Stimulated activated CD8-positive, alpha-beta memory T cell treated with anti-CD3 and anti-CD28 coated beads, Interleukin-12 subunit alpha, Interleukin-12 subunit beta, amount 100 ng/mL, for 1 hour (primary cell): ENCODE data around the gene OSBPL3.
A peak's percentile ranks its signal among the peaks of the same experiment; 100 is the strongest.
"Not testable (repeated sequence)": the region's sequence is repeated elsewhere in the genome, so short reads cannot be mapped to it uniquely, and the experiment has no call there.

Source experiments
- DNase-seq: peaks from one replicate; pipeline ENCODE4 v3.0.0-alpha.2; 2020; ENCODE audit warnings: low read depth

OSBPL3 gene

DNA sequence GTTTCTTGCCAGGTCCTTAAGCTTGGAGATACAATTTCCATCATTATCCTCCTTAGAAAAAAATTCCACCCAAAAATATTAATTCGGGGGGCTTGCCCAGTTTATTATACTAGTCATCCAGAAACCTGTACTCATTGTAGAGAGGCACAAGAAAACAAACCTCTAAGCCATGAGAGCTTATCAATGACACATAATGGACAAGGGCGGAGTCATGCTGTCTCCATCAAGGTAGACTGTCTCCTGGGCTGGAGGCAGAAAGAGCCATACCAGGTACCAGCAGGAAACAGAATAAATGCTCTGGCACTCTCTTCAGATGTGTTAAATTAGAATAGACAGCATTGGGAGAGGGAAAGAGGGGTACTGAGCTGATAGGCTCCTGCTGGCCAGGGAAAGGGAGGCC lies 153.0 kb downstream of the OSBPL3 start:
- no peak for DNase-seq

DNA sequence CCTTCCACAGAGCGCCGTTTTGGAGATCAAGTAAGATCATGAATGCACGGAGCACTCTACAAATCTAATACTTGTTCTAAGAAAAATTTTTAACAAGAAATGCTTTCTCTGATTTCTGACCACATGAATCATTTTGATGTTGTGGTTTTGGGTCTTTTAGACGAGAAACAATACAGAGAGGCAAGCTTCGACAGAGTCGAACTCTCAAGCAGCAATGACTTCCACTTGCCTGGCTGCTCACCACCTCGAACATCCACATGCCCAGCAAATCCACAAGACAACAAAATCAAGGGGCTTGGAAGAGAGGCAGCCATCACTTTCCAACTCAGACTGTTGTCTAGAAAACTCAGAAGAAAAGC lies 153.3 kb downstream of the OSBPL3 start:
- DNase-seq, result no peak

DNA sequence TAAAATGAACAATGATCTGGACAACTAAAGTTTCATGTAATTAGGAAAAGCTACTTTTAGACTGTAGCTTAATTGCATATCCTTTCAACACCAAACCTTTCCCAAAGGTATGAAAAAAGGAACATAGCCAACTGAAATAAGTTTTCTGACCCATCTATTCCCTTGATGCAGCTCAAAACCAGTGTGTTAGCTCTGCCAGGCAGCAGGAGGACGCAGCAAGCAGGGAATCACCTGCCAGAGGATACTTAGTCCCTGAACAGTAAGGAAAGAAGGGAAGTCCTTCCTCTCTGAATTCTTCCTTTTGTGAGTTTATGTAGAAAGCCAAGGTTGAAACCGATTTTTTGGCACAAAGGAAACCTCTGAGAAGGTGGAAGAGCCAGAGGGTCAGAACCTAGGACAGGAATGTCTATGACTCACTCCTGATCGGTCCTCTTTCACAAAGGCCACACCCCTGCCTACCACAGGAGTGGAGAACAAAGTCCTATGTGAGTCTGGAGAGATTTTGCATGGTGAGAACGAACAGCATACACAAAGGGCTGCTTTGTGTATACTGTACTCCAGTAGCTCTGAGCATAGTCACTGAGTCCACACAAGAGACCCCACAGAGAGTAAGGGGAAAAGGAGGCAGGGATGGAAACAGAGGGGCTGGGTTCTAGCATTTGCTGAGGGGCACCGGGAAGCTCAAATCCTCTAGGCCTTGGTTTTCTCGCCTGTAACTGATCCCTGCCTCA lies 153.9 kb downstream of the OSBPL3 start:
- no peak for DNase-seq

DNA sequence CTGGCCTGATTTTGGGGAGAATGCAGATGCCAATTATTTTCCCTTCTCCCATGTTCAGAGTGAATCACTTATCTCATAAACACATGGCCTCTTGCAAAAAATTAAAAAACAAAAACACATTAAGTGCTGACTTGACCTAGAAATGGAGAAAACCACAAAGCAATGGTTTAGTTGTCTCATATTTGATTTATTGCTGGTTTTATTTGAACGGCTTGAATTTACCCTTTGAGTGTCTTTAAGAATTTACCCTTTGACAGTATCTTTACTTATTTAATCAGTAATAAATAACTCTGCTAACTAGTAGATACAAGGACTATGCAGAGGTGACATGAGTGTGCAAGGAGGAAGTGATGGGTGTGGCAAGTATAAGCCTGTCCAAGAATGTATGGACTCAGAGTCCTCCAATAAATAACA lies 154.6 kb downstream of the OSBPL3 start:
- DNase-seq, result no peak

DNA sequence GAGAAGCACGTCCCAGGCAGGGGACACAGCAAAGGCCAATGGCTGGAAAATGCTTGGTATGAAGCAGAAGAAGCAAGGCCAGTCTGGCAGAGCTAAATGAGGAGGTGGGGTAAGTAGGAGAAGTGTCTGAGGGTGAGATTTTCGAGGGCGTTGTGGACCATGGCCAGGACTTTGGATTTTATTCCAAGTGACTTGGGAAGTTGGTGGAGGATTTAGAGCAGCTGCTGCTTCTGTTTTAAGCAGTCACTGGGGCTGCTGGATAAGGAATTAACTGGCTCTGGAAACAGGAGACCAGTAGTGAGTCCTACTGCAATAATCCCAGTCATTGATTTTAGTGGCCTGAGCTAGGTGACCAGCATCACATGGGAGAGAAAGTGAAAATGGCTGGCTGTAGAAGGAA lies 155.1 kb downstream of the OSBPL3 start:
- no peak for DNase-seq

DNA sequence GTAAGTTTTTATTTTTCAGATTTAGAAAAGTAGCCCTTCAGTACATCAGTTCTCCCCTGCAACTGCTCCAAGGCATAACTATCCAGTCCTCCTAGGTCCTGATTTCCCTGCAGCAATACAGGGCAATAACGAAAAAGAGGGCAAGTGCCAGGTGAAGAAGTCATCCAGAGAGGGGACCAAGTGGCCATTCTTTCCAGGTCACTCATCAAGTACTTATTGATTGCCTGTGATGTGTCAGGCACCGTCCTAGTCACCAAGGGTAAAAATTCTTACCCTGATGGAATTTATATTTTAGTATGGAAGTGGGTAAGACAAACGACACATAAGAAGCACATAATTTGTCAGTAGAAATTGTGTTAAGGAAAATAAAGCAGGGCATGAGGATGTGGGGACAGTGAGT lies 155.6 kb downstream of the OSBPL3 start:
- DNase-seq, result no peak

DNA sequence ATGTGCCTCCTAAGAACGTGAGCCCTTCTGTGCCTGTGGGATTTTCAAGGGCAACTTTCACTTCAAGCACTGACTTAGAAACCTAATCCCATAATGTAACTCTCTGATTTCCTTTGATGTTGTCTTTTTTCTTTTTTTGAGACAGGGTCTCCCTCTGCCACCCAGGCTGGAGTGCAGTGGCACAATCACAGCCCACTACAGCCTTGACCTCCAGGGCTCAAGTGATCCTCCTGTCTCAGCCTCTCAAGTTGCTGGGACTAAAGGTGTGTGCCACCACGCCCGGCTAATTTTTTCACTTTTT lies 158.3 kb downstream of the OSBPL3 start:
- no peak for DNase-seq

DNA sequence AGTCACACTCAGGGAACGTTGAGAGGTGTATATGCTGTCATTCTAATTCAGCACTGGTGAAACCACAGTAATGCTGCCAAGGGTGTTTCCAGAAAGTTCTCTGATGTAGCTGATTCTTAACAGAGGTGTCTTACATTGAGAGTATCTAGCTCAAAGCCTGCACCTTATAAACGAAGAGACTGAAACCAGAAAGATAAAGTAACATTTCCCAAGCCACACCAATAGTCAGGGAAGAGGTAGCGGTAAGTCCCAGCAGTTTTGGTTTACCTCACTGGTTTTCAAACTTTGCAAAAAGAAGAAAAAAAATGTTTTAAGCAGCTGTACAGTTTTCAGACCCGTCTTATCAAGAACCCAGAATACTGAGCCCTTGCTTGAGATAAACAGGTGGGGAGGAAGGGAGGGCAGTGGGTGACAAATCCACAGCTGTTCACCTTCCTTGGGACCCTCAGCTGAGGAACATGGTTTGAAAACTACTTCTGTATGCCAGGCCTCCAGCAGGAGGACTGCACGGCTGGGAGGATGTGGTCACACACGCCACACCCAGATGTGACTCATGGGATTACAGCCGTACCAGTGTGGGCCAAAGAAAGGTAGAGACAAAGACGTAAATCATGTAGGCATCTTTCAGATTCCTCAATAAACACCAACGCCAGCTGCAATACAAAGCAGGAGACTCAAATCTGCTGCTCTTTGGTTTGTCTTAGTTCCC lies 158.8 kb downstream of the OSBPL3 start:
- DNase-seq, result peak; percentile 72

DNA sequence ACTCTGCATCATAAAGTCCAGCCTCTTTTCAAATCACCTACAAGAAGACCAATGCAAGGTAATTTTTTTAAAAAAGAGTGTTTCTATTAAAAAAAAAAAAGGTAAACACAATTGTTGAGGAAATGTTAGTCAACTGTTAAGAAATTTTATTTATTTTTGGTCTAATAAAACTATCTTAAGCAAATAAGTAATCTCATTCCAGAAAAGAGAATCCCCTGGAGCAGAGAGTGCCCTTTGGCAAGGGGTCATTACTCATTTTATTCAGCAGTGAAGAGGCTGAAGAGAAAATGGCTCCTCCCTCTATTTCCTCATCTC lies 159.3 kb downstream of the OSBPL3 start:
- DNase-seq, result no peak

DNA sequence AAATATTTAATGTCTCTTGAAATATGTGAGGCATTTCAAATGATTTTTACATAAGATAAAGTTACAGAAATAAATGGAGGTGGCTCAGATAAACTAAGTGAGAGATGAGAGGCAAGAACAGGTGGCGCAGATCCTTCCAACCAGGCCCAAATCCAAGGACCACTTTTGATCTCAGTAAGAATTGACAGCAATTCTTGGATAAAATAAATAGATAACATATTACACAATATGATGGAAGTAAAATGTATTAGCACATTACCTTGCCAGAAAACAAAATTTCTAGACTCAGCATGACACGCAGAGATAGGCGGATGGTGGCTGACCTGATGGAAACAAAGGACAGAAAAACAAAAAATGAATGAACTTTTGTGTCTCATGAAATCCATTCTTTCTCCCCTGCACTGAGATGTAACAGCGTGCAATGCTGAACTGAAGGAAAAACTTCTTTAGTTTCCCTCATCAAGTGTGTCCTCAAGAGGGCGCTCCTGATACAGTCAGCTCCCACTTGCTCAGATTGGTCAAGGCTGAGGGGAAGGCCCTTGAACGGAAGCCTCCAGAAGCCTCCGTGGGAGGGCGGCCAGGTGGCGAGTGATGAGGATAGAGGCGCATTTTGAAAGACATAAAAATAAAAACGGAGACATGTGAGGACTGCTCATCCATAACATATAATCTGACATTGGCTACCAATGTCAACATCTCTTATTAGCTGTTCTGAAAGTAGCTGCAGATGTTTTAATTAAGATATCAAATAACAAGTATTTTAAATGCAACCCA lies 159.9 kb downstream of the OSBPL3 start:
- peak; percentile 65 for DNase-seq

DNA sequence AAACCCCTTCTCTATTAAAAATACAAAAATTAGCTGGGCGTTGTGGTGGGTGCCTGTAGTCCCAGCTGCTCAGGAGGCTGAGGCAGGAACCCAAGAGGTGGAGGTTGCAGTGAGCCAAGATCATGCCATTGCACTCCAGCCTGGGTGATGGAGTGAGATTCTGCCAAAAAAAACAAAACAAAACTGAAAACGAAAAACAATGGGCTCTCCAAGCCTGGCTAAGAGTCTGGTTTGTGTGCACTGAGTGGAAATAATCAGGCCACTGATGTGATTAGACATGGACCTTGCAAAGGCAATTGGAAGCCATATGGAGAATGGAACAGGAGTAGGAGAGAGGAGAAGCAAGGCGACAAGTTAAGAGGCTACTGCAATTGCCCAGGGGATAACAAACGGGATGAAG lies 162.6 kb downstream of the OSBPL3 start:
- DNase-seq, result no peak

DNA sequence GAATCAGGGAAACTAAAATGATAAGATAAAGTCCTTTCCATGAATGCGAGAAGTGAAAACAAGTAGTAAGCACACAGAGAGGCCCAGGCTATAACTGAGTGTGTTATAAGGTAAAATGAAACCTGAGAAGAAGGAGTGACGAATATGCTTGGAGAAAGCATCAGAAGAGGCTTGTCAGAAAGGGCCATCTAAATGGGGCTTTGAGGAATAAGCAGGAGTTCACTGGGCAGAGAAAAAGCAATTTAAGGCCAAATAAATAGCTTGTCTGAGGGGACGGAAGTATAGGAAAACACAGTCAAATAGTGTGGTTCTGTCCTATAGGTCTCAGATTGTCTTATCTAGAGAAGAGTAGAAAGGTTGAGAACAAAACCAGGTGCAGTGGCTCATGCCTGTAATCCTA lies 163.1 kb downstream of the OSBPL3 start:
- no peak for DNase-seq

DNA sequence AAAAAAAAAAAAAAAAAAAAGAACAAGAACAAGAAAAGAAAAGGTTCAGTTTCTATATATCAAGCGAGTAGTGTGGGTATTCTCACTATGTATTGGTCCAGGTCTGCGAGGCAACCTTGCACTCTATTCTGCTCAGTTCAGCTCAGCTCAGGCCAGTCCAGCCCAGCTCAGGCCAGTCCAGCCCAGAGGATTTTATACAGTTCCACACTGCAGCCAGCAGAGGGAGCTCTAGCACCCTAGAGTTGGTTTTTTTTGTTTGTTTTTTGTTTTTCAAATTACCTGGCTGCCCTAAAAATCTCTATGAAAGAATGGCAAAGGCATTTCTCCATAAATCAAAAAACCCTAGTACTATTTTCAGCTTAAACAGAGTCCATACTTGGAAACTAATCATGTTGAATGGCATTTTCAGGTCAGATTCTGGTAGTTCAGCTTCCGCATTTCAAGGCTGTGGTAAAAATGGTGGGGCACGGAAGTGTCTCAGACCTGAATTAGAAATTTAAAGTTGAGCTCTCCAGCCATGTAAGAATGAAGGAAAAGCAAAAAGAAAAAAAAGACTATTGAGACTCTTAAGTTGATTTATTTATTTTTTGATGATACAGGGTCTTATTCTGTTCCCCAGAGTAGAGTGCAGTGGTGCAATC lies 167.6 kb downstream of the OSBPL3 start:
- peak; percentile 43 for DNase-seq

DNA sequence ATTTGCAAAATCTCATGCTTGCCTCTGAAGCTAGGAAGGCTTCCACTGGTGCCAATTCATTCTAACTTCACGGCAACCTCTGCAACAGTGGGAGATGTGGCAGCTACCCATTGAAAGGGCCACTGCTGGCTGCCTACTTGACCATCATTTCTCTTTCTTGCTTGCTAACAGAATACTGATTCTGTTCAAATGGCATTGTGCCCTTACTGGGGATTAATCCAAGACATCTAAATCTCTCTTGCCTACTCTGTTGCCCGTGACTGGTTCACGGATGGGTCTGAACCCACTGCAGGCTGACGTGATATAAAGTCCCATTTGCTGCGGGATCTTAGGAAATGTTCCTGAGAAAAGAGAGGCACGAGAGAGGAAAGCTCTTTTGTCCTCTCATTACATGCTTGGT lies 171.5 kb downstream of the OSBPL3 start:
- DNase-seq, result no peak

DNA sequence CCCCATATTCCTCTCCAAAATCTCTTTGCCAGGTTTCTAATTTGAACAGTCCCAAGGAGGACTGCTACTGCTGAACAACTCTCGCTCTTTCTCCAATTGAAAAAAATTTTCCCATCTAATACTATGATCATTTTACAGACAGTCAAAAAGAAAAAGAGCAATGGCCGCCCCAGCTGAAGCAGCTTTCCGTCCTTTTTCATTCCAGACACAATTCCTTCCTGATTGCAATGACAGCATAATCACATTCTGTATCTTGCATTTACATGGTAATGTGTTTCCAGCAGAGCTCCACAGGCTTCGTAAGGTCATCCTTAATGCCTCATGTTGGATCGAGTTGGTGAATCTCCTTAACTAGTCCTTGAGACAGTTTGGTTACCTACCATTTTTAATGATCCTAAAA lies 177.7 kb downstream of the OSBPL3 start:
- DNase-seq, result no peak

DNA sequence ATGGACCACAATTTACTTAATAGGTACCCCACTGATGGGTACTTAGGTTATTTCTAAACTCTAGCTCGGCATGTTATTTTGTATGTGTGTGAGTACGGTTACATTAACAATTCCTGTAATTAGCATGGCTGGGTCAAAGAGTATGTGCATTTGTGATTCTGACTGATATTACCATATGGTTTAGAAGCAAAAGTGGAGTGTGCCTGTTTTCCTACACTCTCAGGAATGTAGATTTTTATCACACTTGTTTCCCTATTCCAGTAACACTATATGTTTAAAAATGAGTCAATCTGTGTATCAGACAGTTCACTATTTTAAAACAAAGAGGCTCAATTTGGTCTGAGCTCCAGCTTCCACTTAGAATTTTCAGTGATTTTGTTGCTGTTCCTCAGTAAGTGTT lies 178.1 kb downstream of the OSBPL3 start:
- no peak for DNase-seq

DNA sequence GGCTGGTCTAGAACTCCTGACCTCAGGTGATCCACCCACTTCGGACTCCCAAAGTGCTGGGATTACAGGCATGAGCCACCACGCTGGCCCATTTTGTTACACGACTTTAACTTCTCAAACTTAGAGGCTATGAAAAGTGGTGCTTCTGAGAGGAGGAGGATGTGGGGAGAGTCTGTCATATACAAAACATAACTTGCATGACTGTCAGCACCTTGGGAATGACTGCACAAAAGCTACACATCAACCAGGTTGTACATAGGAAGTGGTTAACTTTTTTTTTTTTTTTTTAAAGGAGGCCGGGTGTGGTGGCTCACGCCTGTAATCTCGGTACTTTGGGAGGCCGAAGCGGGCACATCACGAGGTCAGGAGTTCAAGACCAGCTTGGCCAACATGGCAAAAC lies 179.3 kb downstream of the OSBPL3 start:
- DNase-seq, result no peak

DNA sequence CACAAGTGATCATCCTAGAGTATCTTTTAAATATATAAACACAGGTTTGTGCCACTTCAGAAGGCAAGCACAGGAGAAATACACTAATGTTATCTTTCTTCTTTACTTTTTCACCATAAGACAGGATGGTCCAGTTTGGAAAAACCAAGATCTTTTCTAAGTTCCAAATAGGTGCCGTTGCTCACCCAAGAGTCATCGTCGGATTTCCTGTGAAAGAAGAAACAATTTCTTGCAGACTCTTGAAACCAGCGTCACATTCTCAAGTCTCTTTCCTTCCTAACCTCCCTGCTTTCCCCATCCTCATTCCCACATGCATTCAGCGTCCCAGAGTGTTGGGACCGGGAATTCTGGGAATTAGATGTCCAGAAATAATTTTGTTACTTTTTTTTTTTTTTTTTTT lies 179.9 kb downstream of the OSBPL3 start:
- DNase-seq, result no peak

DNA sequence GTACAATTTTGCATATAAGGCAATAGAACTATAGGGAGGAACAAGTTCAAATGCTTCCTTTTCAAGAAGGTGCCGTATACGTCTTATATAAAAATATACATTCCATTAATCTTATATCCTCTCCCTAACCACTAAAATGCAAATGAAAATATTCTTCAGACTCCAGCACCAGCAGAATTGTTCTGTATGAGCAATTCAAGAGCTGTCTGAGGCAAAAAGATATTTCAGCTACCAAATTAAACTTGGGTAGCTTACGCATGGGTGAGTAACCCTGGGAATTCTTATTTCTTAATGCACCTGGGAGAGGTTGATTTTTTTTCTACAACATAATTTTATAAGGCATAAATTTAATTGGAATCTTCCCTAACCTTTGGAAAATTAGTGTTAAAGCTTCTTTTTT lies 180.5 kb downstream of the OSBPL3 start:
- no peak for DNase-seq

DNA sequence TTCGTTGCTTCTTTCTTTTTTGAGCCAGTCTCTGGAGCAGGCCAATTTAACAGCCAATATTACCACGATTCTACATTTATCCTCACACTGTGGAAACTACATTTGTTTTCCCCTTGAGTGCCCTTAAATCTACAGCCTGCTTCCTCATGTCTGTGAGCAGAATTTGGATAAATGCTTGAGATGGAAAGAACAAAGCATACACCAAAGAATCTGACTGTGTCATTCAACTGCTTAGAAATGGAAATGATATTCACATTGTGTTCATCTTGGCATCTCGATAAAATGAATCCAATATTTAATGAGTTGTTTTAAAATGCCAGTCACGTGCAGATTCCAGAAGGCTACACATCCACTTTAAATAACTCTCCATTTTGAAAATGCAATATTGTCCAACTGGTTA lies 181.7 kb downstream of the OSBPL3 start:
- no peak for DNase-seq

DNA sequence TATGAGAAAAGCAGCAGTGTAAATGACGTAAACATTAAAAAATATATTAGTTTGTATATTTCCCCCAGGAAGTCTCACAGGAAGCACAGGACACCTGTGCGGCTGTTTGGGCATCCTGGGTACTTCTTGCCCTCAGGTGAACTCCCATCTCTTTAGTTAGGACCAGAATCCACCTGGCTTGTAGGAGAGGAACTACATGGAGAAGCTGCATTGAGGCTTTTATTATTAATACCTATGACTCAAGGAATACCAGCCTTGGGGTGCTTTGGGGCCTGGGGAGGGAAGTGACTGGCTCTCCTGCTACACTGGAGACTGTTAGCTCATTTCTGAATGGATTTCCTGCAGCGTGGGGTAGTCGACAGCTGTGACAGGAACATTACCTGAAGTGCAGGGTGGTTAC lies 182.7 kb downstream of the OSBPL3 start:
- no peak for DNase-seq

DNA sequence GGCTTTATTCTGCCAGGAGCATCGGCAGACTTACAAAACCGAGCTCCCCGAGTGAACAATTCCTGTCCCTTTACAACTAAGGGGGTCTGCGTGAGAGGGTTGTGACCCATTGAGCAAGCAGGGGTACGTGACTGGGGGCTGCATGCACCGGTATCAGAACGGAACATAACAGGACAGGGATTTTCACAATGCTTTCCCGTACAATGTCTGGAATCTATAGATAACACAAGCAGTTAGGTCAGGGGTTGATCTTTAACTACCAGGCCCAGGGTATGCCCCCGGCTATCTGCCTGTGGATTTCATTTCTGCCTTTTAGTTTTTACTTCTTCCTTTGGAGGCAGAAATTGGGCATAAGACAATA lies 184.6 kb downstream of the OSBPL3 start:
- no peak for DNase-seq

DNA sequence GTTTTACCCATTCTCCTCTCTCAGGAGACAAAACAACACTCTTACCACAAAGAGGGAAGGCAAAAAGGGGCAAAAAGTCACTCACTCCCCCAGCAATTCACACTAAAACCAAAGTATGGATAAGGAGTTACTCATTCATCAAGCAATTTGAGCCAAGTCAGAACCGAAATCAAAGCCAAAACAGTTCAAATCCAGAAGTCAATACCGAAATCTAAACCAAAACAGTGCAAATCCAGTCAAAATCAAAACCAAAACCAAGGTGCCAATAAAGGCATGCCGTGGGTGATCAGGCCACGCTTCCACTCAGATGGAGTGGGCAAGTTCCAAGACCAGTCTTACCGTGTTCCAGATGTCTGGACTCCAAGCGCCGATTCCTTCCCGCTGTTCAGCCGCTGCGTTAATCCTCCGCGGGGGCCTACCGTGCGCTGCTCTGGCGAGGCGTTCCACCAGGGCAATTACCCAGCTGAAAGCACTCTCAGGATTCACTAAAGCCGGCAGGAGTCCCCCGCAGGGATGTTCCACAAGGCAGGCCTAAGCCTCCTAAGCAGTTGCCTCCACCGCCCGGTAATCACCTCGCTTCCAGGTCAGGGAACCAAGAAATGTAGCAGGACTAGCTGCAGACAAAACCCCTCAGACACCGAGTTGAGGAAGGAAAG lies 185.1 kb downstream of the OSBPL3 start:
- not testable (repeated sequence) for DNase-seq
